ENCODE results near the gene ZBTB20.
"Not testable (repeated sequence)": the region's sequence is repeated elsewhere in the genome, so short reads cannot be mapped to it uniquely, and the experiment has no call there.

The ZBTB20 gene

GRCh38 chr3:114709102-114709501 is 438.0 kb downstream of the ZBTB20 start:
- peak; percentile 79 to 87 for DNase-seq

- DNase-seq: no peak
These were observed 439.7 kb downstream of the ZBTB20 start for GRCh38 chr3:114707252-114707860.

GRCh38 chr3:114706591-114707232 is 440.4 kb downstream of the ZBTB20 start:
- peak in 1 of 2 donors; percentile 28 for DNase-seq

GRCh38 chr3:114700637-114701234 is 446.4 kb downstream of the ZBTB20 start:
- no peak for DNase-seq

GRCh38 chr3:114698146-114699105 is 448.7 kb downstream of the ZBTB20 start:
- peak; percentile 34 to 44 for DNase-seq

- peak; percentile 69 to 78 for DNase-seq
These were observed 449.7 kb downstream of the ZBTB20 start for GRCh38 chr3:114697401-114697800.

GRCh38 chr3:114694251-114694650 is 452.8 kb downstream of the ZBTB20 start:
- no peak for DNase-seq

- no peak for DNase-seq
These were observed 455.2 kb downstream of the ZBTB20 start for GRCh38 chr3:114691871-114692270.

GRCh38 chr3:114690911-114691310 is 456.2 kb downstream of the ZBTB20 start:
- peak; percentile 21 to 23 for DNase-seq

- DNase-seq: no peak
These were observed 459.9 kb downstream of the ZBTB20 start for GRCh38 chr3:114687151-114687550.

GRCh38 chr3:114686621-114687020 is 460.5 kb downstream of the ZBTB20 start:
- DNase-seq: peak in 1 of 2 donors; percentile 11

- DNase-seq: no peak
These were observed 461.9 kb downstream of the ZBTB20 start for GRCh38 chr3:114685161-114685560.

- DNase-seq: no peak
These were observed 466.8 kb downstream of the ZBTB20 start for GRCh38 chr3:114680299-114680698.

- not testable (repeated sequence) for DNase-seq
These were observed 467.3 kb downstream of the ZBTB20 start for GRCh38 chr3:114679773-114680172.

GRCh38 chr3:114675104-114675503 is 472.0 kb downstream of the ZBTB20 start:
- DNase-seq: no peak

- DNase-seq: no peak
These were observed 473.1 kb downstream of the ZBTB20 start for GRCh38 chr3:114674036-114674435.

GRCh38 chr3:114673481-114673880 is 473.6 kb downstream of the ZBTB20 start:
- DNase-seq: no peak

GRCh38 chr3:114672692-114673447 is 474.2 kb downstream of the ZBTB20 start:
- DNase-seq: no peak

GRCh38 chr3:114671741-114672510 is 475.2 kb downstream of the ZBTB20 start:
- no peak for DNase-seq

GRCh38 chr3:114669614-114670013 is 477.5 kb downstream of the ZBTB20 start:
- DNase-seq: no peak

- DNase-seq: no peak
These were observed 479.0 kb downstream of the ZBTB20 start for GRCh38 chr3:114668099-114668498.

GRCh38 chr3:114666623-114667022 is 480.5 kb downstream of the ZBTB20 start:
- no peak for DNase-seq
